PC-9 (cell line): Measurements from ENCODE around the gene ODAD4.

Experiments
- CTCF ChIP-seq: fragments of 200-600 bp; sonication (generic); conservative IDR thresholded peaks from 2 replicates; pipeline ENCODE4 v1.6.1; 2017; ENCODE audit warnings: mixed run types, antibody characterized with exemption, mild to moderate bottlenecking, moderate library complexity
- EZH2 ChIP-seq: fragments of 200-600 bp; sonication (generic); IDR thresholded peaks from 2 replicates; pipeline ENCODE4 v1.8.0; 2017; ENCODE audit warnings: antibody characterized with exemption, low read depth

GRCh38 chr17:41917192-41917591 lies 13.2 kb upstream of the ODAD4 start:
- TF ChIP-seq CTCF (no peak), EZH2 (no peak)
